GM12878 (cell line): ENCODE measurements around the gene ARHGEF35. TPM values are rescaled to one million over a fixed set of nuclear protein-coding genes. Genes with fewer than 3 reads are reported as not detected.

Source experiments
- ATAC-seq: fragments of 200-7000 bp; cut with Tn5 transposase; 3 replicates; pipeline ENCODE4 v1.9.1; 2020; ENCODE audit warnings: mild to moderate bottlenecking, moderate library complexity
- BruUV-seq: library from RNA; stranded (reverse); fragments of 400-500 nt; replicated peaks from 2 replicates; lab custom pipeline; 2021; lab: Mats Ljungman, UMichigan
- CTCF ChIA-PET: fragments of 300-600 bp; sonication (Branson Sonifier 250); formaldehyde crosslinking; extraction: SDS; loops from one replicate; lab custom pipeline; 2021; ENCODE audit warnings: inconsistent platforms; lab: Yijun Ruan, JAX
- POLR2A ChIA-PET: fragments of 350-600 bp; formaldehyde crosslinking; extraction: SDS; loops from one replicate; lab custom pipeline; 2021; ENCODE audit warnings: inconsistent platforms; lab: Charles Lee
- RAD21 ChIA-PET: fragments of 300-600 bp; sonication (Branson Sonifier 250); formaldehyde crosslinking; loops from one replicate; lab custom pipeline; 2023; ENCODE audit warnings: antibody characterized with exemption; ENCODE audit not compliant: unreplicated experiment; lab: Charles Lee
- SMC1A ChIA-PET: fragments of 300-600 bp; sonication (Branson Sonifier 250); formaldehyde crosslinking; loops from one replicate; lab custom pipeline; 2023; ENCODE audit not compliant: unreplicated experiment, uncharacterized antibody; lab: Charles Lee
- DNase-seq: peaks from one replicate; pipeline ENCODE4 v3.0.0-alpha.2; 2011; ENCODE audit warnings: low read depth, low spot score
- FAIRE-seq: peaks from 3 replicates; lab custom pipeline; 2011; peaks lifted over from hg19 to GRCh38; lab: Jason Lieb, UNC
- H2AFZ ChIP-seq: 2 replicates; pipeline ENCODE4 v1.6.0; 2011; ENCODE audit warnings: low read depth, low read length, control low read depth; ENCODE audit not compliant: control insufficient read depth
- H3K27ac ChIP-seq: 2 replicates; pipeline ENCODE4 v1.5.1; 2011; ENCODE audit warnings: control low read depth; ENCODE audit not compliant: control insufficient read depth, insufficient read depth
- H3K27me3 ChIP-seq, 2 experiments: replicated peaks in 1 of 2; 2 replicates each; pipeline versions ENCODE4 v1.6.0 to v1.6.1; 2011; ENCODE audit warnings: low read length in 1 of 2; ENCODE audit not compliant: control insufficient read depth in 2 of 2, insufficient read depth in 2 of 2
- H3K36me3 ChIP-seq, 2 experiments: 2 replicates each; pipeline ENCODE4 v1.5.1; 2011; ENCODE audit warnings: low read length in 1 of 2; ENCODE audit not compliant: control insufficient read depth in 2 of 2, insufficient read depth in 2 of 2
- H3K4me1 ChIP-seq: 2 replicates; pipeline ENCODE4 v1.6.1; 2011; ENCODE audit warnings: mild to moderate bottlenecking, low read length, moderate library complexity, mixed read lengths; ENCODE audit not compliant: control insufficient read depth, insufficient read depth
- H3K4me2 ChIP-seq: 2 replicates; pipeline ENCODE4 v1.6.0; 2011; ENCODE audit warnings: control low read depth; ENCODE audit not compliant: control insufficient read depth, insufficient read depth
- H3K4me3 ChIP-seq: fragments of 200-600 bp; sonication (generic); 2 replicates; pipeline ENCODE4 v1.5.1; 2016
- H3K79me2 ChIP-seq: 2 replicates; pipeline ENCODE4 v1.6.0; 2011; ENCODE audit warnings: low read length; ENCODE audit not compliant: control insufficient read depth, insufficient read depth
- H3K9ac ChIP-seq: 2 replicates; pipeline ENCODE4 v1.8.0; 2011; ENCODE audit warnings: low read length, control low read depth, mixed read lengths; ENCODE audit not compliant: control insufficient read depth, insufficient read depth
- H3K9me3 ChIP-seq: replicated peaks from 3 replicates; pipeline ENCODE4 v1.5.1; 2011; ENCODE audit warnings: mild to moderate bottlenecking, low read length; ENCODE audit not compliant: control insufficient read depth, insufficient read depth
- H4K20me1 ChIP-seq: 2 replicates; pipeline ENCODE4 v1.6.0; 2011; ENCODE audit not compliant: control insufficient read depth, insufficient read depth
- BHLHE40 ChIP-seq, 2 experiments: fragments of 450-650 bp in 1 of 2; IDR thresholded peaks; 2 replicates each; pipeline ENCODE4 v1.6.1; 2011 to 2017; ENCODE audit warnings: low read depth in 2 of 2, borderline replicate concordance in 1 of 2, improper control_type of control experiment in 1 of 2, low read length in 1 of 2, mild to moderate bottlenecking in 1 of 2
- BMI1 ChIP-seq: fragments of 450-650 bp; IDR thresholded peaks from 2 replicates; pipeline ENCODE4 v1.6.1; 2016; ENCODE audit warnings: mild to moderate bottlenecking, moderate library complexity, borderline replicate concordance
- CBX5 ChIP-seq: sonication (generic); IDR thresholded peaks from 2 replicates; pipeline ENCODE4 v1.6.1; 2016; ENCODE audit warnings: low read depth, moderate library complexity, mild to moderate bottlenecking, inconsistent platforms
- FOS ChIP-seq: IDR thresholded peaks from 3 replicates; pipeline ENCODE4 v1.6.1; 2011; ENCODE audit warnings: borderline replicate concordance; ENCODE audit not compliant: insufficient read length; ENCODE audit errors: extremely low read depth
- GABPA ChIP-seq: IDR thresholded peaks from 2 replicates; pipeline ENCODE4 v1.6.1; 2014; ENCODE audit warnings: antibody characterized with exemption, low read depth, mild to moderate bottlenecking, inconsistent platforms
- HDAC2 ChIP-seq: fragments of 200-600 bp; sonication (generic); IDR thresholded peaks from 2 replicates; pipeline ENCODE4 v1.6.1; 2017
- HDAC6 ChIP-seq: fragments of 200-600 bp; sonication (generic); IDR thresholded peaks from one replicate; pipeline ENCODE4 v1.8.0; 2017; ENCODE audit warnings: antibody characterized with exemption; ENCODE audit not compliant: unreplicated experiment
- MAX ChIP-seq: IDR thresholded peaks from 2 replicates; pipeline ENCODE4 v1.6.1; 2012; ENCODE audit warnings: low read depth, low read length, improper control_type of control experiment
- RBBP5 ChIP-seq: fragments of 200-600 bp; sonication (generic); conservative IDR thresholded peaks from 2 replicates; pipeline ENCODE4 v1.6.1; 2016
- SIN3A ChIP-seq: IDR thresholded peaks from 2 replicates; pipeline ENCODE4 v1.6.1; 2012; ENCODE audit warnings: low read depth, low read length, improper control_type of control experiment
- SMAD5 ChIP-seq: IDR thresholded peaks from 2 replicates; pipeline ENCODE4 v1.6.1; 2016; ENCODE audit warnings: antibody characterized with exemption, low read depth
- SUZ12 ChIP-seq: fragments of 200-600 bp; sonication (generic); IDR thresholded peaks from one replicate; pipeline ENCODE4 v1.6.1; 2018; ENCODE audit warnings: antibody characterized with exemption, mild to moderate bottlenecking; ENCODE audit not compliant: unreplicated experiment
- TCF3 ChIP-seq: IDR thresholded peaks from 2 replicates; pipeline ENCODE4 v1.6.1; 2012; ENCODE audit warnings: low read depth, mild to moderate bottlenecking, low read length, borderline replicate concordance; ENCODE audit not compliant: insufficient read depth
- ZNF384 ChIP-seq: IDR thresholded peaks from 2 replicates; pipeline ENCODE4 v1.6.1; 2012; ENCODE audit warnings: low read depth, mild to moderate bottlenecking, low read length, improper control_type of control experiment, borderline replicate concordance
- WGBS: methylation state at CpG from one replicate; pipeline ENCODE4 v1.1.6; 2016; ENCODE audit warnings: low lambda C conversion rate; ENCODE audit not compliant: insufficient replicate concordance, insufficient coverage; ENCODE audit errors: missing lambda C conversion rate; 5-methylcytosine and 5-hydroxymethylcytosine counted together
- in situ Hi-C: fragments of 300-500 bp; cut with MboI; formaldehyde crosslinking; loops from 9 replicates; pipeline ENCODE4 v1.14.3; 2018; ENCODE audit warnings: mixed read lengths
- intact Hi-C: fragments of 100-400 bp; cut with micrococcal nuclease; formaldehyde crosslinking; loops from one replicate; pipeline ENCODE4 v1.14.2; 2022; ENCODE audit not compliant: unreplicated experiment
- polyA plus RNA-seq, 11 experiments: library from polyadenylated mRNA; depleted of rRNA in 4 of 11; unstranded in 6 of 11; stranded (reverse) in 5 of 11; fragments of >200 nt; fragmentation: Nextera tagmentation in 4 of 11; fragmentation: Illumina TruSeq in 1 of 11; extraction: Ambion mirVana in 4 of 11; extraction: Trizol in 1 of 11; gene quantifications; 1 replicate in 1 of 11; 2 replicates in 10 of 11; pipeline versions ENCODE4 v1.2.1 to v1.2.3, GENCODE V29; 2011 to 2016; ENCODE audit warnings: inconsistent platforms in 2 of 11, missing spikeins in 2 of 11, low read depth in 1 of 11
- total RNA-seq, 4 experiments: library from RNA; depleted of rRNA in 3 of 4; stranded (reverse); fragments of >200 nt in 3 of 4; fragmentation: Illumina TruSeq in 1 of 4; extraction: Trizol in 1 of 4; gene quantifications; 2 replicates each; pipeline versions ENCODE4 v1.2.1 to v1.2.3, GENCODE V29; 2013 to 2021

The ARHGEF35 gene
- total and polyA plus RNA-seq, 10 of the 15 experiments (the other 5 are each of a cell fraction or from before 2014, with no cell fraction given), result 0.39 to 9.2 (median 4.7) TPM

- DNase-seq, result no peak
- WGBS, result 17% methylated on average over 2 of the region's 2 CpGs
- ChIA-PET POLR2A (no interaction called here), CTCF (interaction anchor here (0.6 kb wide), 1 partner anchor 1187 kb away, joined by 3 read pairs; no protein-coding TSS in a partner anchor)
- H3K4me1 ChIP-seq, result no peaks in the 10 kb centered on the region
- no TSS peak for BruUV-seq
- H3K36me3 ChIP-seq, result no peaks in the 10 kb centered on the region
- no peak overlapping the region for H2AFZ ChIP-seq
- H3K4me3 ChIP-seq, result no peak overlapping the region
- in situ Hi-C loops, result no loop called here
- H4K20me1 ChIP-seq, result no peaks in the 10 kb centered on the region
- no peaks in the 10 kb centered on the region for H3K27me3 ChIP-seq
- H3K9me3 ChIP-seq, result peaks cover 4% of the 10 kb centered on the region
- no peak overlapping the region for H3K9ac ChIP-seq
- FAIRE-seq, result no peak
- H3K4me2 ChIP-seq, result no peak overlapping the region
- no peak for TF ChIP-seq HDAC6
- TF ChIP-seq CBX5, result peak; percentile 76; the same call in 1 of the 2 replicates
- TF ChIP-seq, all 136 proteins: peak for 1
- ChIA-PET RAD21 (no interaction called here), SMC1A (no interaction called here)
- no peak overlapping the region for H3K27ac ChIP-seq
- H3K79me2 ChIP-seq, result no peaks in the 10 kb centered on the region
- intact Hi-C loops, result no loop called here
- no peak for ATAC-seq
Measured at GRCh38 chr7:144148224-144148827, 47.3 kb downstream of the ARHGEF35 start.

GRCh38 chr7:144144426-144144825, 51.2 kb downstream of the ARHGEF35 start:
- no peak for TF ChIP-seq GABPA
- no peak for TF ChIP-seq SUZ12
- no peak for TF ChIP-seq MAX
- no peak for TF ChIP-seq BMI1
- TF ChIP-seq BHLHE40 (IDR thresholded peaks at IDR 0.05; ENCODE audit: borderline replicate concordance in 1 of 2, low read depth in 2 of 2, low read length in 1 of 2), result no peak
- no peak for TF ChIP-seq HDAC6
- TF ChIP-seq TCF3, result no peak
- no peak for TF ChIP-seq SMAD5
- no peak for TF ChIP-seq RBBP5
- TF ChIP-seq SIN3A, result no peak
- no peak for TF ChIP-seq FOS
- TF ChIP-seq ZNF384, result no peak
- TF ChIP-seq HDAC2, result no peak
- TF ChIP-seq, all 136 proteins: peak for 0
- ATAC-seq (no peak), DNase-seq (no peak), FAIRE-seq (no peak)
- BruUV-seq, result no TSS peak
- 50% methylated on average over 3 of the region's 3 CpGs for WGBS
- Histone ChIP-seq H3K9ac (no peak overlapping the region), H3K27me3 (no peaks in the 10 kb centered on the region), H2AFZ (no peak overlapping the region), H3K4me3 (no peak overlapping the region), H3K4me2 (no peak overlapping the region), H3K9me3 (peaks cover 4% of the 10 kb centered on the region), H3K79me2 (no peaks in the 10 kb centered on the region), H3K27ac (no peak overlapping the region), H3K36me3 (no peaks in the 10 kb centered on the region), H3K4me1 (no peaks in the 10 kb centered on the region), H4K20me1 (no peaks in the 10 kb centered on the region)
- ChIA-PET SMC1A (interaction anchor here (0.7 kb wide), 1 partner anchor 89 kb away, joined by 3 read pairs; no protein-coding TSS in a partner anchor), POLR2A (no interaction called here), CTCF (no interaction called here), RAD21 (interaction anchor here (1.6 kb wide), 1 partner anchor 17 kb away, joined by 3 read pairs; no protein-coding TSS in a partner anchor)
- in situ Hi-C loops (no loop called here), intact Hi-C loops (no loop called here)
